HepG2 (cell line): ENCODE results near the gene DUOXA1. TPM values are rescaled to one million over a fixed set of nuclear protein-coding genes. Genes with fewer than 3 reads are reported as not detected.

Experiments
- ATAC-seq: fragments of 200-7000 bp; cut with Tn5 transposase; 3 replicates; pipeline ENCODE4 v1.9.1; 2020; ENCODE audit warnings: mild to moderate bottlenecking, moderate library complexity
- BruUV-seq: library from RNA; stranded (reverse); fragments of 400-500 nt; replicated peaks from 2 replicates; lab custom pipeline; 2021; lab: Mats Ljungman, UMichigan
- CTCF ChIA-PET: fragments of 300-600 bp; formaldehyde crosslinking; extraction: SDS; loops from one replicate; lab custom pipeline; 2021; ENCODE audit warnings: low total read pairs, inconsistent platforms, low intra/inter-chr PET ratio; lab: Yijun Ruan, JAX
- POLR2A ChIA-PET: fragments of 350-600 bp; sonication (Branson Sonifier 250); formaldehyde crosslinking; loops from one replicate; lab custom pipeline; 2020; ENCODE audit warnings: antibody characterized with exemption, inconsistent platforms; lab: Yijun Ruan, JAX
- DNase-seq: peaks from one replicate; pipeline ENCODE4 v3.0.0-alpha.2; 2015; ENCODE audit warnings: low spot score
- FAIRE-seq: peaks from 3 replicates; lab custom pipeline; 2011; peaks lifted over from hg19 to GRCh38; lab: Jason Lieb, UNC
- H2AFZ ChIP-seq: one replicate; pipeline ENCODE4 v1.6.1; 2011; ENCODE audit warnings: low read length, inconsistent platforms
- H3K27ac ChIP-seq: fragments of 300-600 bp; 3 replicates; pipeline ENCODE4 v1.8.0; 2011; ENCODE audit warnings: mixed run types, mild to moderate bottlenecking, mixed read lengths, low read length, inconsistent platforms; ENCODE audit not compliant: insufficient read depth; ENCODE audit errors: extremely low read length
- H3K27me3 ChIP-seq, 2 experiments: fragments of 200-600 bp in 1 of 2; 2 replicates in 1 of 2; 3 replicates in 1 of 2; pipeline versions ENCODE4 v1.6.0 to v1.8.0; 2011; ENCODE audit warnings: low read length in 2 of 2, mild to moderate bottlenecking in 2 of 2, moderate library complexity in 2 of 2, inconsistent platforms in 1 of 2; ENCODE audit not compliant: insufficient read depth in 2 of 2, control insufficient read depth in 1 of 2
- H3K36me3 ChIP-seq, 2 experiments: fragments of 200-600 bp in 1 of 2; replicated peaks in 1 of 2; 2 replicates in 1 of 2; 3 replicates in 1 of 2; pipeline versions ENCODE4 v1.5.1 to v1.8.0; 2011; ENCODE audit warnings: low read length in 2 of 2, inconsistent platforms in 1 of 2; ENCODE audit not compliant: insufficient read depth in 2 of 2, control insufficient read depth in 1 of 2
- H3K4me1 ChIP-seq: 2 replicates; pipeline ENCODE4 v1.5.1; 2012; ENCODE audit warnings: low read length, inconsistent platforms; ENCODE audit not compliant: insufficient read depth
- H3K4me2 ChIP-seq: 2 replicates; pipeline ENCODE4 v1.6.0; 2011; ENCODE audit warnings: low read depth, low read length, inconsistent platforms
- H3K4me3 ChIP-seq, 3 experiments: fragments of 200-600 bp in 1 of 3; sonication (generic), shearing (Covaris generic) in 1 of 3; replicated peaks in 1 of 3; 2 replicates each; pipeline ENCODE4 v1.5.1; 2011 to 2016; ENCODE audit warnings: low read length in 3 of 3, inconsistent platforms in 2 of 3, low read depth in 2 of 3, mild to moderate bottlenecking in 2 of 3, control low read depth in 1 of 3, mixed read lengths in 1 of 3; ENCODE audit not compliant: insufficient read depth in 1 of 3
- H3K79me2 ChIP-seq: one replicate; pipeline ENCODE4 v1.6.1; 2011; ENCODE audit warnings: low read length, inconsistent platforms; ENCODE audit not compliant: insufficient read depth
- H3K9ac ChIP-seq: 2 replicates; pipeline ENCODE4 v1.6.0; 2011; ENCODE audit warnings: mild to moderate bottlenecking, low read depth, low read length, inconsistent platforms; ENCODE audit not compliant: insufficient read depth
- H3K9me3 ChIP-seq: 2 replicates; pipeline ENCODE4 v1.5.1; 2012; ENCODE audit warnings: mild to moderate bottlenecking, low read length
- H4K20me1 ChIP-seq: 2 replicates; pipeline ENCODE4 v1.6.0; 2011; ENCODE audit warnings: inconsistent platforms, mild to moderate bottlenecking, low read length, moderate library complexity; ENCODE audit not compliant: insufficient read depth
- AKAP8 ChIP-seq: sonication (generic); formaldehyde crosslinking; IDR thresholded peaks from 2 replicates; pipeline ENCODE4 v1.5.1; 2020; ENCODE audit warnings: mild to moderate bottlenecking, missing genetic modification reagents
- BORCS8-MEF2B ChIP-seq: sonication (generic); formaldehyde crosslinking; IDR thresholded peaks from 2 replicates; pipeline ENCODE4 v1.8.0; 2022; ENCODE audit warnings: mild to moderate bottlenecking, missing genetic modification reagents
- IRF2 ChIP-seq: IDR thresholded peaks from 2 replicates; pipeline ENCODE4 v1.6.1; 2018; ENCODE audit warnings: missing genetic modification reagents, missing compliant biosample characterization
- LCORL ChIP-seq, 2 experiments: fragments of 450-650 bp in 1 of 2; sonication (generic) in 1 of 2; formaldehyde crosslinking in 1 of 2; IDR thresholded peaks; 2 replicates each; pipeline versions ENCODE4 v1.5.0 to v1.6.1; 2017 to 2020; ENCODE audit warnings: antibody characterized with exemption in 1 of 2, missing genetic modification reagents in 1 of 2
- MEF2D ChIP-seq: sonication (generic); formaldehyde crosslinking; IDR thresholded peaks from 2 replicates; pipeline ENCODE4 v1.5.1; 2020; ENCODE audit warnings: mild to moderate bottlenecking, missing genetic modification reagents
- NCOA5 ChIP-seq: sonication (generic); formaldehyde crosslinking; IDR thresholded peaks from 2 replicates; pipeline ENCODE4 v1.4.0; 2020; ENCODE audit warnings: missing genetic modification reagents
- NPAS2 ChIP-seq: sonication (generic); formaldehyde crosslinking; IDR thresholded peaks from 2 replicates; pipeline ENCODE4 v1.8.0; 2022; ENCODE audit warnings: mild to moderate bottlenecking, missing genetic modification reagents, borderline replicate concordance
- PHF8 ChIP-seq: sonication (generic); formaldehyde crosslinking; IDR thresholded peaks from 2 replicates; pipeline ENCODE4 v1.5.0; 2020; ENCODE audit warnings: missing genetic modification reagents
- POLR2G ChIP-seq: fragments of 200-400 bp; formaldehyde crosslinking; IDR thresholded peaks from 2 replicates; pipeline ENCODE4 v1.6.1; 2018; ENCODE audit warnings: mild to moderate bottlenecking, low read depth, low read length, moderate library complexity
- REPIN1 ChIP-seq: sonication (generic); formaldehyde crosslinking; IDR thresholded peaks from 2 replicates; pipeline ENCODE4 v1.8.0; 2022; ENCODE audit warnings: missing genetic modification reagents, low read depth, mild to moderate bottlenecking, borderline replicate concordance
- SRSF4 ChIP-seq: fragments of 200-400 bp; formaldehyde crosslinking; IDR thresholded peaks from one replicate; pipeline ENCODE4 v1.6.1; 2018; ENCODE audit warnings: mild to moderate bottlenecking, low read depth, low read length, moderate library complexity; ENCODE audit not compliant: poor library complexity, severe bottlenecking
- TBX2 ChIP-seq: sonication (generic); formaldehyde crosslinking; IDR thresholded peaks from 2 replicates; pipeline ENCODE4 v1.5.0; 2020; ENCODE audit warnings: missing genetic modification reagents, mild to moderate bottlenecking, borderline replicate concordance
- ZC3H4 ChIP-seq: sonication (generic); formaldehyde crosslinking; IDR thresholded peaks from 2 replicates; pipeline ENCODE4 v1.4.0; 2020; ENCODE audit warnings: missing genetic modification reagents, borderline replicate concordance
- WGBS: methylation state at CpG from one replicate; pipeline ENCODE4 v1.1.6; 2017; ENCODE audit warnings: low lambda C conversion rate; 5-methylcytosine and 5-hydroxymethylcytosine counted together
- in situ Hi-C: cut with HindIII; loops from 2 replicates; pipeline ENCODE4 v1.10.0; 2017; ENCODE audit warnings: low pct_unique_long_range_greater_than_20kb; ENCODE audit not compliant: extremely low pct_ligation_motif_present
- intact Hi-C: fragments of 100-400 bp; cut with micrococcal nuclease; formaldehyde crosslinking; loops from one replicate; pipeline ENCODE4 v1.10.0; 2022; ENCODE audit not compliant: unreplicated experiment
- polyA plus RNA-seq, 8 experiments: library from polyadenylated mRNA; depleted of rRNA in 3 of 8; stranded (reverse) in 7 of 8; unstranded in 1 of 8; fragments of >200 nt; fragmentation: Illumina TruSeq in 4 of 8; extraction: Trizol in 4 of 8; gene quantifications; 2 replicates each; pipeline versions ENCODE4 v1.2.1 to v1.2.3, GENCODE V29; 2011 to 2016; ENCODE audit warnings: low read depth in 4 of 8, missing spikeins in 1 of 8, mixed read lengths in 1 of 8; ENCODE audit not compliant: insufficient read depth in 1 of 8
- total RNA-seq, 5 experiments: library from RNA; depleted of rRNA; stranded (reverse); fragments of >200 nt; fragmentation: Illumina TruSeq; extraction: Trizol; gene quantifications; 2 replicates each; pipeline ENCODE4 v1.2.3, GENCODE V29; 2016; ENCODE audit warnings: low read depth in 1 of 5
- TF ChIP-seq, protein P1 (sequence below): sonication (generic); formaldehyde crosslinking; IDR thresholded peaks from 2 replicates; pipeline ENCODE4 v1.5.0; 2020; ENCODE audit warnings: mild to moderate bottlenecking, missing genetic modification reagents, borderline replicate concordance
- TF ChIP-seq, protein P2 (sequence below): IDR thresholded peaks from 2 replicates; pipeline ENCODE4 v1.6.1; 2018; ENCODE audit warnings: missing genetic modification reagents, mild to moderate bottlenecking, missing compliant biosample characterization
- TF ChIP-seq, protein P3 (sequence below): IDR thresholded peaks from 2 replicates; pipeline ENCODE4 v1.6.1; 2016; ENCODE audit warnings: missing compliant biosample characterization, missing genetic modification reagents, borderline replicate concordance

The DUOXA1 gene
- total and polyA plus RNA-seq, 2 of the 13 experiments (the other 11 are each of a cell fraction or from before 2014, with no cell fraction given): not detected

DNA sequence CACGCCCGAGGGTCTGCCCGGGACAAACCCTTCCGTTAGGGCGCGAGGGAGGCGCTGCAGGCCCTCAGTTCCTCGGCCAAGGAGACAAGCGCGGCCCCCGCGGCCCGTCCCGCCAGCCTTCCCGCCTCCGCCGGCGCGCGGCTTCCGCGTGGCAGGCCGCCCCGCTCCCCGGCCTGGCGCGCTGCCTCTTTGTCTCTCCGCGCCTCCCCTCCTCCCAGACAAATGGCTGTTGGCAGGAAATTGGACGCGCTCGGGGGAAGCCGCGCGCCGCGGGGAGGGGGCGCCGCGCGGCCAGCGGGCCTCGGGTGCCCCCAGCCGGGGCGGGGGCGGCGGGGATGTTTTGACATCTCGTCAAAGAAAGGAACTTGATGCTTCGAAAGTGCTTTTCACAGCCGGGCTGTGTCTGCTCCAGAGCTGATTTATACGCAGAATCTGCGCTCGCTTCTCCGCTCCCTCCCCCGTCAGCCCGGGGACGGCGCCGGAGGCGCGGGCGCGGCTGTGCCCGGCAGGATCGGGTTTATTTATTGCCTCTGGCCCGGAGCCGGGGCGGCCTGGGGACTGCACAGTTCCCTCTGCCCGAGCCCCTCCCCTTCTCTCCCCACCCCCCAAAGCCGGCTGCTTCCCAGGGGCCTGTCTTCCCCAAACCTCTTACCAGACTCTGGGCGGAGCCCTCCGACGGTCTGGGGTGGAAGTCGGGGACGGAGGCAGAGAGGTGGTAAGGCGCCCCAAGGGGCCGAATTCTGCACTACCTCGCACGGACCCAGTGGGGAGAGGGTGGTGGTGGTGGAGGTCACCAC lies 37.4 kb upstream of the DUOXA1 start:
- no peaks in the 10 kb centered on the region for H3K27me3 ChIP-seq
- no peaks in the 10 kb centered on the region for H4K20me1 ChIP-seq
- peak; percentile 62 for DNase-seq
- H3K36me3 ChIP-seq: peaks cover 1 to 12% of the 10 kb centered on the region in 2 experiments; a peak in 3 of 5 replicates
- H3K9ac ChIP-seq: peak overlapping the region; percentile 84
- 4% methylated on average over 14 of the region's 79 CpGs for WGBS
- no peaks in the 10 kb centered on the region for H3K9me3 ChIP-seq
- in situ Hi-C loops (no loop called here), intact Hi-C loops (loop anchor here (1.0 kb wide), 2 partner anchors 20 to 31 kb away; partner anchors contain the start of gene SHF)
- peak; percentile 51 for FAIRE-seq
- peak overlapping the region; percentile 76 for H3K27ac ChIP-seq
- POLR2A ChIA-PET: interaction anchor here (0.7 to 2.7 kb wide), 5 partner anchors 11 to 33 kb away, joined by 3 to 13 read pairs (median 4); no protein-coding TSS in a partner anchor
- no peaks in the 10 kb centered on the region for H3K79me2 ChIP-seq
- peak overlapping the region; percentile 93 for H3K4me2 ChIP-seq
- peaks cover 41% of the 10 kb centered on the region for H3K4me1 ChIP-seq
- no peak overlapping the region for H2AFZ ChIP-seq
- peak; percentile 76 for ATAC-seq
- H3K4me3 ChIP-seq: peak overlapping the region; percentile 69 to 76 (median 75)
- BruUV-seq: no TSS peak
- CTCF ChIA-PET: interaction anchor here (0.7 kb wide), 1 partner anchor 291 kb away, joined by 3 read pairs; no protein-coding TSS in a partner anchor
- TF ChIP-seq, protein P1, sequence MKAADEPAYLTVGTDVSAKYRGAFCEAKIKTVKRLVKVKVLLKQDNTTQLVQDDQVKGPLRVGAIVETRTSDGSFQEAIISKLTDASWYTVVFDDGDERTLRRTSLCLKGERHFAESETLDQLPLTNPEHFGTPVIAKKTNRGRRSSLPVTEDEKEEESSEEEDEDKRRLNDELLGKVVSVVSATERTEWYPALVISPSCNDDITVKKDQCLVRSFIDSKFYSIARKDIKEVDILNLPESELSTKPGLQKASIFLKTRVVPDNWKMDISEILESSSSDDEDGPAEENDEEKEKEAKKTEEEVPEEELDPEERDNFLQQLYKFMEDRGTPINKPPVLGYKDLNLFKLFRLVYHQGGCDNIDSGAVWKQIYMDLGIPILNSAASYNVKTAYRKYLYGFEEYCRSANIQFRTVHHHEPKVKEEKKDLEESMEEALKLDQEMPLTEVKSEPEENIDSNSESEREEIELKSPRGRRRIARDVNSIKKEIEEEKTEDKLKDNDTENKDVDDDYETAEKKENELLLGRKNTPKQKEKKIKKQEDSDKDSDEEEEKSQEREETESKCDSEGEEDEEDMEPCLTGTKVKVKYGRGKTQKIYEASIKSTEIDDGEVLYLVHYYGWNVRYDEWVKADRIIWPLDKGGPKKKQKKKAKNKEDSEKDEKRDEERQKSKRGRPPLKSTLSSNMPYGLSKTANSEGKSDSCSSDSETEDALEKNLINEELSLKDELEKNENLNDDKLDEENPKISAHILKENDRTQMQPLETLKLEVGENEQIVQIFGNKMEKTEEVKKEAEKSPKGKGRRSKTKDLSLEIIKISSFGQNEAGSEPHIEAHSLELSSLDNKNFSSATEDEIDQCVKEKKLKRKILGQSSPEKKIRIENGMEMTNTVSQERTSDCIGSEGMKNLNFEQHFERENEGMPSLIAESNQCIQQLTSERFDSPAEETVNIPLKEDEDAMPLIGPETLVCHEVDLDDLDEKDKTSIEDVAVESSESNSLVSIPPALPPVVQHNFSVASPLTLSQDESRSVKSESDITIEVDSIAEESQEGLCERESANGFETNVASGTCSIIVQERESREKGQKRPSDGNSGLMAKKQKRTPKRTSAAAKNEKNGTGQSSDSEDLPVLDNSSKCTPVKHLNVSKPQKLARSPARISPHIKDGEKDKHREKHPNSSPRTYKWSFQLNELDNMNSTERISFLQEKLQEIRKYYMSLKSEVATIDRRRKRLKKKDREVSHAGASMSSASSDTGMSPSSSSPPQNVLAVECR (CRISPR knock-in tag): peak; percentile 53; the same call in 1 of the 2 replicates
- TF ChIP-seq POLR2G (peak; percentile 71), NPAS2 (CRISPR knock-in tag) (no peak), NCOA5 (CRISPR knock-in tag) (no peak), MEF2D (CRISPR knock-in tag) (0 out of 2 replicates have a peak, but pooled peaks have one; percentile 30), PHF8 (CRISPR knock-in tag) (peak; percentile 66), BORCS8-MEF2B (CRISPR knock-in tag) (no peak), REPIN1 (CRISPR knock-in tag) (0 out of 2 replicates have a peak, but pooled peaks have one; percentile 35), IRF2 (CRISPR knock-in tag) (no peak), LCORL (IDR thresholded peaks at IDR 0.05) (no peak), LCORL (CRISPR knock-in tag; IDR thresholded peaks at IDR 0.05) (0 out of 2 replicates have a peak, but pooled peaks have one; percentile 28), TBX2 (no peak), SRSF4 (peak; percentile 34), ZC3H4 (CRISPR knock-in tag) (no peak), AKAP8 (peak; percentile 97)
- TF ChIP-seq, protein P2, sequence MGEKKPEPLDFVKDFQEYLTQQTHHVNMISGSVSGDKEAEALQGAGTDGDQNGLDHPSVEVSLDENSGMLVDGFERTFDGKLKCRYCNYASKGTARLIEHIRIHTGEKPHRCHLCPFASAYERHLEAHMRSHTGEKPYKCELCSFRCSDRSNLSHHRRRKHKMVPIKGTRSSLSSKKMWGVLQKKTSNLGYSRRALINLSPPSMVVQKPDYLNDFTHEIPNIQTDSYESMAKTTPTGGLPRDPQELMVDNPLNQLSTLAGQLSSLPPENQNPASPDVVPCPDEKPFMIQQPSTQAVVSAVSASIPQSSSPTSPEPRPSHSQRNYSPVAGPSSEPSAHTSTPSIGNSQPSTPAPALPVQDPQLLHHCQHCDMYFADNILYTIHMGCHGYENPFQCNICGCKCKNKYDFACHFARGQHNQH: no peak
- TF ChIP-seq, protein P3, sequence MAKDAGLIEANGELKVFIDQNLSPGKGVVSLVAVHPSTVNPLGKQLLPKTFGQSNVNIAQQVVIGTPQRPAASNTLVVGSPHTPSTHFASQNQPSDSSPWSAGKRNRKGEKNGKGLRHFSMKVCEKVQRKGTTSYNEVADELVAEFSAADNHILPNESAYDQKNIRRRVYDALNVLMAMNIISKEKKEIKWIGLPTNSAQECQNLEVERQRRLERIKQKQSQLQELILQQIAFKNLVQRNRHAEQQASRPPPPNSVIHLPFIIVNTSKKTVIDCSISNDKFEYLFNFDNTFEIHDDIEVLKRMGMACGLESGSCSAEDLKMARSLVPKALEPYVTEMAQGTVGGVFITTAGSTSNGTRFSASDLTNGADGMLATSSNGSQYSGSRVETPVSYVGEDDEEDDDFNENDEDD (CRISPR knock-in tag): peak; percentile 74; the same call in 1 of the 2 replicates
